NCI-H524 treated with DMSO at 0.1 percent for 48 hours (cell line): Measurements from ENCODE around the gene TGM3.

Experiments used
- DNase-seq: peaks from one replicate; lab custom pipeline; 2025; lab: John Stamatoyannopoulos, UW

TGM3 gene

DNA sequence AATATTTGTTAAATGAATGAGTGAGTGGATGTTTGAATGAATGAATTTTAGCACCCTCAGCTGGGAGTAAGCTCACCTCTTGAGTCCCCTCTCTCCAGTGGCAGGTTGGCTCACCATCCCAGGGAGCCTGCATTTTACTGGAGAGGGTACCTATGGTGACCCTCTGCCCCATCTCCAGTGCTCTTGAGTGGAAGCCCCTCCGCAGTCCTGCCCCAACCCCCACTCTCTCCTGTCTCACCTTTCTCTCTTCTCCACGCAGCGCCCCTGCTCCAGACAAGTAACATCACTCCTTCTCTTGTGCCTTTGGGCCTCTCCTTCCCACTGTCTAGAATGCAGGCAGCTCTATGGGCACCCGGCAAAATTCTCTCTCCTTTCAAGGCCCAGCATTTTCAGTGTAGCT lies 11.3 kb downstream of the TGM3 start:
- DNase-seq, result no peak

DNA sequence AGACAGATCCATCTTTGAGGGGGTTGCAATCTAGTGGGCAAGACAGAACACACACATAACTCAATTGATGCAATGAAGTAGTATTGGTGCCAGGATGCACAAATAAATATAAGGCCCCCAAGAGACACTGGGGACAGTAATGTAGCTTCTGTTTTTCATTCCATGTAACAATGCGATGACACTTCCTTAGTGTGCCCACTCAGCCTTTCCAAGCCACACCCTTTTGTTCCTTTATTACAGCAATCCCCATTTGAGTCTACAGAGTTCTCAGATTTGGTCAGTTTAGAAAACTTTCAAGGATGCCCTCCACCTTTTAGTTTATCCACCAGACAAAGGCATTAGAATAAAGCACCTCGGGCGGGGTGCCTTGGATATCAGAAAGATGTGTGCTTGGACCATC lies 15.5 kb downstream of the TGM3 start:
- no peak for DNase-seq

DNA sequence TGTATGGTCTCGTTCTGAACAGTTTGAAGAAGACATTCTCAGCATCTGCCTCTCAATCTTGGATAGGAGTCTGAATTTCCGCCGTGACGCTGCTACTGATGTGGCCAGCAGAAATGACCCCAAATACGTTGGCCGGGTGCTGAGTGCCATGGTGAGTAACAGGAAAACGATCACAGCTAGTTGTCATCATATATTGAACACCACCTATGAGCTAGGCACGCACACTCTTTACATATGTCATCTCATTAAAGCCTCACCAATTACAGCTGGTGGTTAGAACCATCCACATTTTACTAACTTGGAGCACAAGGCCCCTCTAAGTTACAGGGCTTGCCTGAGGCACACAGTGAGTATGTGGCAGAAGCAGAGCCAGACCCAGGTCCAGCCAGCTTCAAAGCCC lies 17.1 kb downstream of the TGM3 start:
- no peak for DNase-seq

DNA sequence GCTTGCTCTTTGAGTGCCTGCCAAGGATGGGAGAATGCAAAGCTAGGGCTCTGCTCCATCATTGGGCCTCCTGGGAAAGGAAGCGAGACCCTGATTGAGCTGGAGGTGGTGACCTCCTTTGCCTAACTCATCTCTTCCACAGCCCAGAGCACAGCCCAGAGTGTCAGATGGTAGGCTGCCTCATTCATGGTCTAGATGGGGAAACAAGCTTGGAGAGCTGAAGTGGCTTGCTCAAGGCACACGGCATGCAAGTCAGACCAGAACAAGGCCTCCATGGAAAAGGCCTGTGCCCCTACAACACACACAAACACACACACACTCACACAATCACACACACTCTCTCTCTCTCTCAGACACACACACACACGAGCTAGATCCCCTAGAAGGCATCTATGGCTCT lies 17.5 kb downstream of the TGM3 start:
- DNase-seq, result no peak

DNA sequence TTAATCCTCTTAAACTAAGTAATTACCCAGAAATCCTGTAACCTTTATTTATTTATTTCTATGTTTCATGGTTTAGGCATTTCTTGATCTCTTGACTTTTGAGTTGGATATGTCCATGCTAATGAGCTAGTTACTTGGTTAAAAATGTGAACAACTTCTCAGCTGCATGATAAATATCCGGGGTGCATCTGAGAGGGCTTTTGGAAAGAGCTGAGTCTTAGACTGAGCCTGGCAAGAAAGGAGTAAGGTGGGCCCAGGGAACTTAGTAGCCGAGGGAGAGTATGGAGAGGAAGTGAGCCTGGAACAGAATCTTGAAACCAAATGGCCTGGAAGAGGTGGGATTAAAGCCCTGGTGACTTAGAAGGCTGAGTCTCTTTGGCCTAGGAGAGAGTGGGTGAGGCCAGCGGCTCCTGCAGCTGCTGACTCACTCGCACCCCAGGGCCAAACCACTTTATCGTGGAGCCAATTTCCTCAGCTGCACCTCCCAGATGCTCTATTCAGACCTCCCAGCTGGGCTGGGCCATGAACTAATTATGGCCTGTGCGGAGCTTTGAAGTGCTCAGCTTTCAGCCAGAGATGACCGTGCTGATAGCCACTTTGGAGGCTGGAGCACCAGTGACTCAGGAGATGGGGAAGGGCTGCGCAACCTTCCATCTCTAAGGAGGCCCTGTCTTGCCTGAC lies 19.1 kb downstream of the TGM3 start:
- no peak for DNase-seq

DNA sequence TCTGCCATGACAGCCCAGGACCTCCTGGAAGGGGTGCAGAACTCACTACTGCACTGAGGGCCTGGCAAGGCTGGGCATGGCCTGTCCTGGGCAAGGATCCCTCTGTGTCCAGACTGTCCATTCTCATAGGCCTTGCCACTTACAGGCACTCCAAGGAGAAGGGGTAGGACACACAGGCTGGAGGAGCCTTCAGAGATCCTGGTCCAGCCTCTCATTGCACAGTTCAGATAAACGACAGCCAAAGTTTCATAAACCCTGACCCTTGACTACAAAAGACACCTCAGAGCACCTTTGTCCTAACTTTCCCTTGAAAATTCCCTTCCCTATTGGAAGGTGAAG lies 19.6 kb downstream of the TGM3 start:
- DNase-seq, result no peak

DNA sequence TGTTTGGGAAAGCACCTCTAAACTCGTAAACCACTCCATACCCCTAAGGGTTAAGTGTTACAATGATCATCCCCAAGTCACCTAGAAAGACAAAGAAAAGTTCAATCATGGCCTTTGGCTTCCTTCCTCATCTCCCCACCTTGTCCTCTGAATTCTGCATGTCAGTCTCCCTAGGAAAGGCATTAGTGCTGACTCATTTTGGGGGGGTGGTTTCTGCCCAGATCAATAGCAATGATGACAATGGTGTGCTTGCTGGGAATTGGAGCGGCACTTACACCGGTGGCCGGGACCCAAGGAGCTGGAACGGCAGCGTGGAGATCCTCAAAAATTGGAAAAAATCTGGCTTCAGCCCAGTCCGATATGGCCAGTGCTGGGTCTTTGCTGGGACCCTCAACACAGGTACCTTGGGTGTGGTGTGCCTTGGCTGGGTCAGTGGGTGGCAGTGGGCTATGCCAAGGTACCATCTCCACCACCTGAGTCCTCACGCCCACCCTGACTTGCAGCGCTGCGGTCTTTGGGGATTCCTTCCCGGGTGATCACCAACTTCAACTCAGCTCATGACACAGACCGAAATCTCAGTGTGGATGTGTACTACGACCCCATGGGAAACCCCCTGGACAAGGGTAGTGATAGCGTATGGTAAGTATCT lies 21.2 kb downstream of the TGM3 start:
- DNase-seq, result no peak

DNA sequence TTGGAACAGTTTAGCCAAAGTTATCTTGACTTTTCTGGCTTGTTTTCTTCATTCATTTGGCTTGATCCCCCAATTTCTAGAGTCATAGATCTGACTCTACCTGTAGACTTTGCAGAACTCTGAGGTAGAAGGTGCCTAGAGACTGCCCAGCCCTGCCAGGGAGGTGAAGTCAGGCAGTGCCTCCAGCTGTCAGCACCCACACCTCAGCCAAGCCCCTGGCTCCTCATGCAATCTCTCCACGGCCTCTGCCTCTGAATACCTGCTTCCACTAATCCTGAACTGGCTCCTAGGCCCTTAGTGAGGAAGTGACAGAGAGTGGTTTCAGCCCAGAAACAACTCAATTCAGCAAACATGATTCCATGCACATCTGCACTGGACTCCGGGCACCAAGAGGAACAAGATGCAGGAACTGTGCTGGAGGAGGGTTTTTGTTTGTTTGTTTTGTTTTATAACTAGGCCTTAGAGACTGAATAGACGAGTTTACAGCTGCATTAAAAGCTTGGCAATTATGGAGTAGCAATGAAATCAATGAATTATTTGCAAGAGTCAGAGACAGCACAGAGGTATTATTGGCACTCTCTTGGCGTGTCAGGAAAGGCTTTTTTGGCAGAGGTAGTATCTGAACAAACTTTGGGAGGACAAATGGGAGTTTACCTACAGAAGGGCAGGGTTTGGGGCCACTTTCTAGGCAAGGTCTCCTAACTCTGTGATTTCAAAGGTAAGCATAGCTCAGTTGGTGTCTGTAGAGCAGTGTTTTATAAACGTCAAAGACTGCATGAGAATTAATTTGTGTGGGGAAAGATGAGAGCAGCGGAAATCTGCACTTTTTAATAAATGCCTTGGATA lies 25.2 kb downstream of the TGM3 start:
- DNase-seq, result no peak

DNA sequence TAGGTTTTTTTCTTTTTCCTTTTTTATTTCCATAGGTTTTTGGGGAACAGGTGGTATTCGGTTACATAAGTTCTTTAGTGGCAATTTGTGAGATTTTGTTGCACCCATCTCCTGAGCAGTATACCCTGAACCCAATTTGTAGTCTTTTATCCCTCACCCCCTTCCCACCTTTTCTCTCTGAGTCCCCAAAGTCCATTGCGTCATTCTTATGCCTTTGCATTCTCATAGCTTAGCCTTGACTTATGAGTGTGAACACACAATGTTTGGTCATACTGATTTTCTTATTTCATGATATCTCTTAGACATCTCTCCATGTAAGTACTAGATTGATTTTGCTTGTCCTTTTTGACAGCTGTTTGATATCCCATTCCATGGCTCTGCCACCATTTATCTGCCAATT lies 27.2 kb downstream of the TGM3 start:
- DNase-seq, result no peak

DNA sequence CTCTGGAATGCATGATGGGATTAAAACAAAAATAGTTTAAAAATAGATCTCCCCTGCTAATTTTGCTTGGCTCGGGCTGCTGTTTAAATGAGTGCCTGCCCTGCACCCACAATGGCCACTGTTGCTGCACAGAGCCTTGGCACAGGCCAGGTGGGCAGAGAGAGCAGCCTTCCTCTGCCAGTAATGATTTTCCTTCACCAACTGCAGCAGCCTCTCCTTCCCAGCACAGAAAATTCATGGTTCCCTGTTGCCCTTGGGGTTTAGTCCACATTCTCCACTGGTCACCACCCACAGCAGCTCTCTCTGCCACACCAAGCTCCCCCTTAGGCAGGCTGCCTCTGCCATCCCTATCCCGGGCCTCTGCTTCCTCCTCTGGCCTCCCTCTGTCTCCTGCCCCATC lies 30.2 kb downstream of the TGM3 start:
- DNase-seq, result no peak

DNA sequence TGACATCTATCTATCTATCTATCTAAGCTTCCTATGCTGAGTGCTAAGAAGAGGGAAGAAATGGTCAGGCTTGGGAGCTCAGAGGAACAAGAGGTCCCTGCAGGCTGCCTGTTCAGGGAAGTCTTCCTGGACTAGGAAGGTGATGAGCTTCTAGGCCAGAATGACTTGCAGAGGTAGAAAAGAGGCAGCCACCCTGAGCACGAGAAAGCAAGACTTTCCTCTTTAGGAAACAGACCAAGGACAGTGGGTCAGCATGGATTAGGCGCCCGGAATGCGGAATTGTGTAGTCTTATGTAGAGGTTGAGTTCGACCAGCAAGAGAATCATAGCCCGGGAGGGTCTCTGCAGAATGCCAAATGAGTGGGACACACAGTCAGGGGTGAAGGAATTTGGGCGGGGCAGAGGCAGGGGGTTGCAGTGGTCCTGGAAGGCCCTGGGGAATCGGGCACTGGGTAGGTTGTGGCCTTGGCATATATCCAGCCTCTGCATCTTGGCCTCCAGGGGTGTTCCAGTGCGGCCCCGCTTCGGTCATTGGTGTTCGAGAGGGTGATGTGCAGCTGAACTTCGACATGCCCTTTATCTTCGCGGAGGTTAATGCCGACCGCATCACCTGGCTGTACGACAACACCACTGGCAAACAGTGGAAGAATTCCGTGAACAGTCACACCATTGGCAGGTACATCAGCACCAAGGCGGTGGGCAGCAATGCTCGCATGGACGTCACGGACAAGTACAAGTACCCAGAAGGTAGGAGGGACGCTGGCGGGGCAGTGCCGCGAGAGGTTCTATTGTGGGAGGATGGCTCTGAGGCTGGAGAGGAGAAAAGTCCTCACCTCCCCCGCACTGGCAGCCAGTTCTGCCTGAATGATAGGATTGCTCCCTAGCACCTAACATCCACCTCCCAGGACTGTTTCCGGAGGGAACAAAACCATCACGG lies 32.1 kb downstream of the TGM3 start:
- DNase-seq, result no peak

DNA sequence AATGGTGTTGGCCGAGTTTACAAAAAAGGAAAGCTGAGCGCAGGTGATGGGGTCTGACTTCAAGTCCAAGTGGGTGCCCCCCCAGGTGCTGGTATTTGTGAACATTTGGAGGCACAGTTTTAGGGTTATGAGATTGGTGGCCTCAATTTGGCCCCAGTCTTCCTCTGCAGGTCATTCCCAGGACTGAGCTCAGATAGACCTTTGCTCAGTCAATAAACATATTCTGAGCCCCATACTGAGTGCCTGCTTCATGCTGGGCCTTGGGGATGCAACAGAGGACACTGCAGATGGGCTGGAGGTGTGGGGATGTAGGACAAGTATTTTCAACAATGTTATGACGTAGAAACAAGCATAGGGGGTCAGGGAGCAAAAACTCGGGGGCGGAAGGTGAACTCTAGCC lies 33.5 kb downstream of the TGM3 start:
- DNase-seq, result no peak

DNA sequence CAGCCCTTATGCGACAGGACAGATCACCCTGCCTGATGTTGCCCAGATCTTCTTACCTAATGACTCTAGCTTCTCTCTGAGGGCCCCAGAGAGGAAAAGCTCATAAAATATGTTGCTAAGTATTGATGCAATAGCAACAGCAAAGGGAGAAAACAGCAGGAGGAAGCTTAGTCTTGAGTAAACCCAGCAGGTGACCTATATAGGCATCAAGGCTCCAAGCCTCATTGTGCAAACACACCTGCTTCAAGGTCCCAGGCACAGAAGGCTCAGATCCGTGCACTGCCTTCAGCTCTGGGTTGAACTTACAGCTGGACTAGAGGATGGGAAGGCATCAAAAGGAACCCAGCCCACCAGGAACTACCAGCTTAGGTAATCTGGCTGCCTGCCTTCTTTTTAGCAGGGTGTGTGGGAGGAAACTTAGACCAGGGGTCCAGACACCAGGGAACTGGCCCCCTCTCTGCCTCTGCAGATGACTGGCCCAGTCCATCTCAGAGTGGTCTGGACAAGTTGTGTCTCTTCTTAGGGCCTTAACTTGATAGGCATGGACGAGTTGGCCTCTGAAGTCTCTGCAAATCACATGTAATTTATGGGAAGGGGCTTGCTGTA lies 34.4 kb downstream of the TGM3 start:
- DNase-seq, result no peak

DNA sequence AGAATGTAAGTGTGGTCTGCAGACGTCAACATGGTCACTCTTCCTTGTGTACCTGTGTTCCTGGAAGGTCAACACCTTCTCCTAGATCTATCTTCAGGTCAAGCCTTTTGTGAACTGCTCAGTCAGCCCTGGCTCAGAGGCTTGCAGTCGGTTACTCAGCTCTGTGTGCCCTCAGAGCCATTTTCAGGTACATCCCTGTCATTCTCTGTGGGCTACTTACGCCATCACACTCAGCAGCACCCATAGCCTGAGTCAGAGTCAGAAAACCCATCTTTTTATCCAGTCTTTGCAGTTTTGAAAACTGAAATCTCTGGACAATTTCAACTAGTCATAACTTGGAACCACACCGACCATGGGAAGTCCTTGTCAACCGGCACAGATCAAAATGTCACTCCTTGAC lies 35.3 kb downstream of the TGM3 start:
- no peak for DNase-seq

DNA sequence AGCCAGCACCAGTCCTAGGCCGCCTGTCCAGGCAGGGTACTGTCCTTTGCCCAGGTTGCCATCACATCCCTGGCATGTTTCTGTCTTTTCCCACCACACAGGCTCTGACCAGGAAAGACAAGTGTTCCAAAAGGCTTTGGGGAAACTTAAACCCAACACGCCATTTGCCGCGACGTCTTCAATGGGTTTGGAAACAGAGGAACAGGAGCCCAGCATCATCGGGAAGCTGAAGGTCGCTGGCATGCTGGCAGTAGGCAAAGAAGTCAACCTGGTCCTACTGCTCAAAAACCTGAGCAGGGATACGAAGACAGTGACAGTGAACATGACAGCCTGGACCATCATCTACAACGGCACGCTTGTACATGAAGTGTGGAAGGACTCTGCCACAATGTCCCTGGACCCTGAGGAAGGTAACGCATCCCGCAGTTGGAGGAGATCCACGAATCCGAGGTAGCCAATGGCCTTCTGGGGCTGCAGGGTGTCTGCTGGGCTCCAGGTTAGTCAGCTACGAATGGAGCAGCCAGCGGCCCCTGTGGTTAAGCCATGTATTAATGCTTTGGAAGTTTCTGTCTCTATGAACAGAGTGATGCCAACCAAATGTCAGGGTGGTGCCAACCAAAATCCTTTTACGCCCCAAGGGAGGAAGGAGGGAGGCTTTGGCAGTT lies 36.2 kb downstream of the TGM3 start:
- no peak for DNase-seq

DNA sequence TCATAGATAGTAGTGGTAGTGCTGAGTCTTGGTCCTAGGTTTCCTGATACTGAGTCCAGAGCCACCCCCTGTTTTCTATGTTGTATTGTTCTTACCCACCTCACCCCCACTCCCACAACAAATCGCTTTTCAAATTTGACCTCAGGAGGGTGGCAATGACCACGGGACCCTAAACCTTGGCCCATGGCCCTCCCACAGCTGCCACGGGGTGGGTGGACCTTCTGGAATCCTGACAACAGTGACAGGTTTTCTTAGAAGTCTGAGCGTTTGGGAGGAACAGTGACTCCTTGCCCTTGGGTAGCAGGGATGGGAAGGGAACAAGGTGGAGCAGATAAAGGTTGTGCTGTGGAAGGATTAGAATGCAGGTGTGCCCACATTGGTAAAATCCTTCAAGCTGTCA lies 36.9 kb downstream of the TGM3 start:
- no peak for DNase-seq

DNA sequence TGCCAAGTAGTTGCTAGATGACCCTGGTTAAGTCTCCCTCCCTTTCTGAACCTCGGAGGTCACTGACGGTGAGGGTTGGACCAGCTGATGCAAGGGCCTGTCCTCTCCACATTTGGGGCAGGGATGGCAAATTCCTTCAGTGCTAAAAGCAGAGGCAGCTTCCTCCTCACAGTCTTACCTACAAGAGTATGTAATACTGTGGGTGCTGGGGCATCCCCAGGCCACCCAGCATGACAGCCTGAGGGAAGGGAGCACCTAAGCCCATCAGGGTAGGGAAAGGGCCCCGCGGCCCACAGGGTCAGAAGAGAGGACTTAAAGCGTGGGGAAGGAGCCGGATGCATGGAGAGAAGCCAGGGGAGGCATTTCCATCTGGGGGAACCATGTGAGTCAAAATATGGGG lies 38.0 kb downstream of the TGM3 start:
- DNase-seq, result no peak

DNA sequence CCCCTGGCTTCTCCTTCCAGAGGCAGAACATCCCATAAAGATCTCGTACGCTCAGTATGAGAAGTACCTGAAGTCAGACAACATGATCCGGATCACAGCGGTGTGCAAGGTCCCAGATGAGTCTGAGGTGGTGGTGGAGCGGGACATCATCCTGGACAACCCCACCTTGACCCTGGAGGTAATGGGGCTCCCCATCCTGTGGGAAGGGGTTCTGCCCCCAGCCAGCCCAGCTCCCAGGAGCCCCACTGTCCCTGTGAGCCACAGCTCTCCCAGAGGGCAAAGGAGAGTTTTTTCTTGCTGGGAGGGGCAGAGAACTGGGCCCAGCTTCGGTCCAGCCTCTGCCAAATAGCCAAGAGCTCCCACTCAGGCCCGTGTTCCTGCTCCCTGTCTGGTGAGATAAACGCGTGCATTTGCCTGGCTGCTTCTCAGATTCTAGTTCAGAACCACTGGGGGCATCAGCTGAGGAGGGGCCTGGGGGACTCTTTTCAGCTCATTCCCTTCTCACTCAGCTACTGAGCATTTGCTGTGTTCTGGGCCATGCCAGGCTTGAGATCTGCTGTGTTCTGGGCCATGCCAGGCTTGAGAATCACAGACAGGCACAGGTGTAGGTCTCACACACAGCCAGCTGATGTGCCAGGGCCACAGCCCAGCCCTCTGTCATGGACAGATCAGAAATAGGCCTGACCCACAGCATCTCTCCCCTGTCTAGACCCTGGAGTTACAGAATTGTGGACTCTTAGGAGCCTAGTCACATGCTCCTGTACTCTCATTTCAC lies 39.5 kb downstream of the TGM3 start:
- DNase-seq, result no peak

DNA sequence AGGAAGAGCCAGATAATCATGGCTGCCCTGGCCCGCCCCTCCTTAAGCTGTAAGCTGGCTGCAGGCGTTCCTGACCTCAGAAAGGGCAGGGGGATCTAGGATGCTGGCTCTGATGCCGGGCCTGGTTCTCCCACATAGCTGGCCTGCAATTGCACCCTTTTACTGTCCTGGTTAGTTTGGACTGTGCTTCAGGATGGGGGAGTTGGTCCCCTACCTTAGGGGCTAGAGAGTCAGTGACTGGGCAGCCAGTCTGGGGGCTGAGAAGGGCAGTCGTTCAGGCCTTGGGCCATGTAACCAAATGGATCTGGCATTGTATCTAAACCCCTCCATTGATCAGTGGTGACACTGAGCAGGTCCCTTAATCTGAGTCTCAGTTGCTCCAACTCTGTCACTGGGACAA lies 40.7 kb downstream of the TGM3 start:
- DNase-seq, result no peak

DNA sequence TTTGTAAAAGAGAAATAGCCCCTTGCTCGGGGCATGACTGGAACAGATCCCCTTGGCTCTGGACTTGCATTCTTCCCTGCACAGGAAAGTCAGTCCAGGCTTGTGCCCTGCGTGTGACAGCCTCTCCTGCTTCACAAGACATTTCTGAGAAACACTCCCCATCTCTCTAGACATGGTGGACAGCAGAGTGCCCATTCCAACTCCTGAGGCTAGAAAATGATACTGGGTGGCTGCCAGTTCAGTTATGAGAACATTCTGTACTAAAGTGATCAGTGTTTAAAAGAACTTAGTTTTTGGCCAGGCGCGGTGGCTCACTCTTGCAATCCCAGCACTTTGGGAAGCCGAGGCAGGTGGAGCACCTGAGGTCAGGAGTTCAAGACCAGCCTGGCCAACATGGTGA lies 41.3 kb downstream of the TGM3 start:
- no peak for DNase-seq
